K562 (cell line): ENCODE measurements around the gene SLC35E1. TPM values are rescaled to one million over a fixed set of nuclear protein-coding genes. Genes with fewer than 3 reads are reported as not detected.

Experiments used
- ATAC-seq: fragments of 200-7000 bp; cut with Tn5 transposase; 3 replicates; pipeline ENCODE4 v1.9.1; 2020; ENCODE audit warnings: moderate library complexity
- BruUV-seq: library from RNA; stranded (reverse); fragments of 400-500 nt; replicated peaks from 2 replicates; lab custom pipeline; 2021; lab: Mats Ljungman, UMichigan
- CTCF ChIA-PET: fragments of 300-600 bp; formaldehyde crosslinking; extraction: SDS; loops from one replicate; lab custom pipeline; 2021; ENCODE audit warnings: low intra/inter-chr PET ratio; lab: Yijun Ruan, JAX
- POLR2A ChIA-PET: fragments of 300-600, 350-650 bp; sonication (Branson Sonifier 250); formaldehyde crosslinking; extraction: SDS; loops from one replicate; lab custom pipeline; 2021; ENCODE audit warnings: antibody characterized with exemption, inconsistent platforms; lab: Yijun Ruan, JAX
- DNase-seq, 4 experiments: peaks; one replicate each; pipeline versions ENCODE4 v3.0.0 to v3.0.0-alpha.2; 2011 to 2018; ENCODE audit warnings: low spot score in 3 of 4, mixed read lengths in 3 of 4; ENCODE audit errors: extremely low read depth in 1 of 4
- FAIRE-seq: peaks from 2 replicates; lab custom pipeline; 2011; peaks lifted over from hg19 to GRCh38; lab: Jason Lieb, UNC
- H2AFZ ChIP-seq: 2 replicates; pipeline ENCODE4 v1.6.0; 2011; ENCODE audit warnings: low read depth, low read length, control low read depth, inconsistent platforms
- H3K27ac ChIP-seq: fragments of 200-600 bp; 3 replicates; pipeline ENCODE4 v1.8.0; 2011; ENCODE audit warnings: low read depth, mild to moderate bottlenecking, control low read depth, inconsistent platforms, low read length, moderate library complexity, mixed read lengths; ENCODE audit errors: extremely low read depth
- H3K27me3 ChIP-seq, 2 experiments: fragments of 300-600 bp in 1 of 2; 2 replicates in 1 of 2; 3 replicates in 1 of 2; pipeline versions ENCODE4 v1.6.0 to v1.8.0; 2011; ENCODE audit warnings: inconsistent platforms in 2 of 2, low read length in 2 of 2, mild to moderate bottlenecking in 1 of 2, mixed read lengths in 1 of 2, moderate library complexity in 1 of 2; ENCODE audit not compliant: control insufficient read depth in 2 of 2, insufficient read depth in 2 of 2
- H3K36me3 ChIP-seq: fragments of 300-600 bp; 3 replicates; pipeline ENCODE4 v1.8.0; 2011; ENCODE audit warnings: mild to moderate bottlenecking, low read length, inconsistent platforms; ENCODE audit not compliant: control insufficient read depth, insufficient read depth
- H3K4me1 ChIP-seq, 2 experiments: fragments of 200-600 bp in 1 of 2; replicated peaks in 1 of 2; 2 replicates in 1 of 2; 3 replicates in 1 of 2; pipeline versions ENCODE4 v1.5.1 to v1.8.0; 2011; ENCODE audit warnings: inconsistent platforms in 2 of 2, low read length in 2 of 2, mild to moderate bottlenecking in 1 of 2, mixed read lengths in 1 of 2, moderate library complexity in 1 of 2; ENCODE audit not compliant: control insufficient read depth in 2 of 2, insufficient read depth in 2 of 2
- H3K4me2 ChIP-seq: 2 replicates; pipeline ENCODE4 v1.6.1; 2011; ENCODE audit warnings: low read length, control low read depth, inconsistent platforms, mixed read lengths; ENCODE audit not compliant: insufficient read depth
- H3K4me3 ChIP-seq: fragments of 200-600 bp; sonication (generic), shearing (Covaris generic); 2 replicates; pipeline ENCODE4 v1.5.1; 2016; ENCODE audit warnings: control low read depth, inconsistent platforms
- H3K79me2 ChIP-seq: fragments of 200-600 bp; 3 replicates; pipeline ENCODE4 v1.8.0; 2011; ENCODE audit warnings: low read length, inconsistent platforms; ENCODE audit not compliant: control insufficient read depth, insufficient read depth
- H3K9ac ChIP-seq, 2 experiments: 2 replicates each; pipeline versions ENCODE4 v1.6.0 to v1.6.1; 2011; ENCODE audit warnings: low read depth in 2 of 2, low read length in 2 of 2, control low read depth in 1 of 2, inconsistent platforms in 1 of 2, mild to moderate bottlenecking in 1 of 2, mixed read lengths in 1 of 2; ENCODE audit not compliant: insufficient read depth in 1 of 2
- H3K9me1 ChIP-seq: one replicate; pipeline ENCODE4 v1.6.0; 2011; ENCODE audit warnings: inconsistent platforms, mild to moderate bottlenecking, low read length, moderate library complexity; ENCODE audit not compliant: control insufficient read depth, insufficient read depth
- H3K9me3 ChIP-seq: replicated peaks from 2 replicates; pipeline ENCODE4 v1.5.1; 2011; ENCODE audit warnings: low read depth, low read length, inconsistent platforms; ENCODE audit not compliant: control insufficient read depth, insufficient read depth
- H4K20me1 ChIP-seq: replicated peaks from 2 replicates; pipeline ENCODE4 v1.6.1; 2011; ENCODE audit warnings: low read length, inconsistent platforms, mixed read lengths; ENCODE audit not compliant: control insufficient read depth, insufficient read depth
- BMI1 ChIP-seq: fragments of 150-350 bp; IDR thresholded peaks from 2 replicates; pipeline ENCODE4 v1.6.1; 2014; ENCODE audit warnings: low read length
- CC2D1A ChIP-seq: fragments of 450-650 bp; IDR thresholded peaks from 2 replicates; pipeline ENCODE4 v1.6.1; 2017; ENCODE audit warnings: mild to moderate bottlenecking
- FOXJ3 ChIP-seq: sonication (generic); formaldehyde crosslinking; IDR thresholded peaks from 2 replicates; pipeline ENCODE4 v1.4.0; 2020; ENCODE audit warnings: mild to moderate bottlenecking, missing genetic modification reagents
- KDM4B ChIP-seq, 2 experiments: fragments of 450-650 bp in 1 of 2; sonication (generic) in 1 of 2; IDR thresholded peaks; 2 replicates each; pipeline ENCODE4 v1.6.1; 2016 to 2017; ENCODE audit warnings: borderline replicate concordance in 2 of 2, antibody characterized with exemption in 1 of 2, low read depth in 1 of 2, mild to moderate bottlenecking in 1 of 2
- KLF13 ChIP-seq: fragments of 450-650 bp; IDR thresholded peaks from 2 replicates; pipeline ENCODE4 v1.6.1; 2016; ENCODE audit warnings: missing genetic modification characterization, low read depth, mild to moderate bottlenecking, missing compliant biosample characterization, moderate library complexity, borderline replicate concordance
- LEF1 ChIP-seq: fragments of 450-650 bp; IDR thresholded peaks from 2 replicates; pipeline ENCODE4 v1.6.1; 2016; ENCODE audit warnings: mild to moderate bottlenecking
- MYNN ChIP-seq, 2 experiments: sonication (generic); formaldehyde crosslinking in 1 of 2; IDR thresholded peaks; 2 replicates each; pipeline versions ENCODE4 v1.5.0 to v1.6.1; 2016 to 2020; ENCODE audit warnings: antibody characterized with exemption in 1 of 2, missing genetic modification reagents in 1 of 2
- PHB ChIP-seq: fragments of 250-450 bp; sonication (Bioruptor Pico); IDR thresholded peaks from 2 replicates; pipeline ENCODE4 v1.5.0; 2021
- STAT5A ChIP-seq: IDR thresholded peaks from 2 replicates; pipeline ENCODE4 v1.6.1; 2012; ENCODE audit warnings: low read length, inconsistent platforms, borderline replicate concordance
- WGBS: fragments of 100-300 bp; shearing (Covaris generic); methylation state at CpG from one replicate; pipeline ENCODE4 v1.1.6; 2016; ENCODE audit warnings: low coverage, mixed read lengths; ENCODE audit not compliant: insufficient coverage; ENCODE audit errors: missing lambda C conversion rate; 5-methylcytosine and 5-hydroxymethylcytosine counted together
- in situ Hi-C: fragments of 300-500 bp; cut with MboI; formaldehyde crosslinking; loops from 4 replicates; pipeline ENCODE4 v1.15.0; 2018; ENCODE audit warnings: inconsistent platforms, mixed read lengths
- intact Hi-C: fragments of 100-400 bp; cut with micrococcal nuclease; formaldehyde crosslinking; loops from 2 replicates; pipeline ENCODE4 v1.14.2; 2022
- polyA plus RNA-seq, 8 experiments: library from polyadenylated mRNA; depleted of rRNA in 4 of 8; stranded (reverse) in 5 of 8; unstranded in 3 of 8; fragments of >200 nt; fragmentation: Nextera tagmentation in 2 of 8; fragmentation: Illumina TruSeq in 1 of 8; extraction: Ambion mirVana in 2 of 8; extraction: Trizol in 1 of 8; gene quantifications; 2 replicates each; pipeline versions ENCODE4 v1.2.1 to v1.2.3, GENCODE V29; 2011 to 2014; ENCODE audit warnings: inconsistent platforms in 1 of 8, missing spikeins in 1 of 8
- total RNA-seq, 7 experiments: library from RNA; depleted of rRNA in 6 of 7; stranded (reverse); fragments of >200 nt in 6 of 7; fragmentation: Illumina TruSeq in 2 of 7; extraction: Trizol in 2 of 7; gene quantifications; 2 replicates each; pipeline versions ENCODE4 v1.2.1 to v1.2.3, GENCODE V29; 2011 to 2021; ENCODE audit warnings: low replicate concordance in 1 of 7
- TF ChIP-seq, protein P1 (sequence below): fragments of 450-650 bp; IDR thresholded peaks from 2 replicates; pipeline ENCODE4 v1.6.1; 2014; ENCODE audit warnings: low read depth, mild to moderate bottlenecking, moderate library complexity, borderline replicate concordance
- TF ChIP-seq, protein P2 (sequence below): IDR thresholded peaks from 3 replicates; pipeline ENCODE4 v1.6.1; 2011; ENCODE audit warnings: borderline replicate concordance, mild to moderate bottlenecking, moderate library complexity; ENCODE audit not compliant: insufficient read length; ENCODE audit errors: extremely low read depth
- TF ChIP-seq, protein P3 (sequence below): sonication (generic); formaldehyde crosslinking; IDR thresholded peaks from 2 replicates; pipeline ENCODE4 v1.8.1; 2023; ENCODE audit warnings: mild to moderate bottlenecking, missing genetic modification reagents
- TF ChIP-seq, protein P4 (sequence below): fragments of 250-450 bp; sonication (Bioruptor Pico); IDR thresholded peaks from 2 replicates; pipeline ENCODE4 v1.8.0; 2021; ENCODE audit warnings: moderate library complexity, mild to moderate bottlenecking, inconsistent platforms

SLC35E1 gene
- total and polyA plus RNA-seq, 9 of the 15 experiments (the other 6 are each of a cell fraction or from before 2014, with no cell fraction given), result 15.0 to 40.1 (median 25.7) TPM

DNA sequence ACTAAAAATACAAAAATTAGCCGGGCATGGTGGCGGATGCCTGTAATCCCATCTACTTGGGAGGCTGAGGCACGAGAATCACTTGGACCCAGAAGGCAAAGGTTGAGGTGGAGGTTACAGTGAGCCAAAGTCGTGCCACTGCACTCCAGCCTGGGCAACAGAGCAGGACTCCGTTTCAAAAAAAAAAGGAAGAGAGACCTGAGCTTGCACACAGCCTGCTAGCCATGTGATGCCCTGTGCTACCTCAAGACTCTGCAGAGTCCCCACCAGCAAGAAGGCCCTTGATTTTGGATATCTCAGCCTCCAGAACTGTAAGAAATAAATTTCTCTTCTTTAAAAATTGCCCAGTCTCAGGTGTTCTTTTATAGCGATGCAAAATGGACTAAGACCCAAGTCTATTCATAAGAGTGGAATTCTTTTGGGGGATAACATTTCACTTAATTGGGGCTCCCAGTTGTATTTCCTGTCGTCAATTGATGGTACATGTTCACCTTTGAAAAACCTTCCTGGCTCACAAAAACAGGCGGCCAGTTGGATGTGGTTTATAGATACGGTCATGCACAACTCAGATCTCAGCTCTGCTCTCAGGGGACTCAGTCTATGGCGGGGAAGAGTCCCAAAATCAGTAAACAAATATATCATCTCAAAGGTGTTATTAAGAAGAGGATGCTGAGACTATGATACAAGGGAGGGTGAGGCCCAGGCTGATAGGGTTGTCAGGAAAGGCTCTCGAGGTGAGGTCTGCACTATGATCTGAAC, 27.6 kb downstream of the SLC35E1 start:
- intact Hi-C loops (loop anchor here (10.0 kb wide), 1 partner anchor 80 kb away; the partner anchor contains the start of gene MED26), in situ Hi-C loops (no loop called here)
- Histone ChIP-seq H3K4me2 (peak overlapping the region; percentile 25), H3K27ac (no peak overlapping the region), H3K36me3 (peaks cover 20% of the 10 kb centered on the region; the same call in 2 of the 3 replicates), H4K20me1 (peaks cover 9% of the 10 kb centered on the region; the same call in 1 of the 2 replicates), H2AFZ (no peak overlapping the region), H3K4me1 (peaks cover 5 to 8% of the 10 kb centered on the region in 2 experiments; a peak in 4 of 5 replicates), H3K9ac (no peak overlapping the region), H3K4me3 (no peak overlapping the region), H3K9me3 (no peaks in the 10 kb centered on the region), H3K9me1 (no peaks in the 10 kb centered on the region), H3K27me3 (no peaks in the 10 kb centered on the region; a peak in 1 of 5 replicates), H3K79me2 (peaks cover 49% of the 10 kb centered on the region)
- WGBS, result 63% methylated on average over 11 of the region's 11 CpGs
- ChIA-PET CTCF (no interaction called here), POLR2A (interaction anchor here (0.7 kb wide), 1 partner anchor 40 kb away, joined by 3 read pairs; no protein-coding TSS in a partner anchor)
- no peak for ATAC-seq
- no peak for DNase-seq
- no TSS peak for BruUV-seq
- FAIRE-seq, result no peak
- TF ChIP-seq, protein P1, sequence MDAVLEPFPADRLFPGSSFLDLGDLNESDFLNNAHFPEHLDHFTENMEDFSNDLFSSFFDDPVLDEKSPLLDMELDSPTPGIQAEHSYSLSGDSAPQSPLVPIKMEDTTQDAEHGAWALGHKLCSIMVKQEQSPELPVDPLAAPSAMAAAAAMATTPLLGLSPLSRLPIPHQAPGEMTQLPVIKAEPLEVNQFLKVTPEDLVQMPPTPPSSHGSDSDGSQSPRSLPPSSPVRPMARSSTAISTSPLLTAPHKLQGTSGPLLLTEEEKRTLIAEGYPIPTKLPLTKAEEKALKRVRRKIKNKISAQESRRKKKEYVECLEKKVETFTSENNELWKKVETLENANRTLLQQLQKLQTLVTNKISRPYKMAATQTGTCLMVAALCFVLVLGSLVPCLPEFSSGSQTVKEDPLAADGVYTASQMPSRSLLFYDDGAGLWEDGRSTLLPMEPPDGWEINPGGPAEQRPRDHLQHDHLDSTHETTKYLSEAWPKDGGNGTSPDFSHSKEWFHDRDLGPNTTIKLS, result no peak
- no peak for TF ChIP-seq BMI1
- no peak for TF ChIP-seq KDM4B (IDR thresholded peaks at IDR 0.05; ENCODE audit: borderline replicate concordance in 2 of 2, low read depth in 1 of 2)
- TF ChIP-seq CC2D1A, result no peak
- TF ChIP-seq, protein P2, sequence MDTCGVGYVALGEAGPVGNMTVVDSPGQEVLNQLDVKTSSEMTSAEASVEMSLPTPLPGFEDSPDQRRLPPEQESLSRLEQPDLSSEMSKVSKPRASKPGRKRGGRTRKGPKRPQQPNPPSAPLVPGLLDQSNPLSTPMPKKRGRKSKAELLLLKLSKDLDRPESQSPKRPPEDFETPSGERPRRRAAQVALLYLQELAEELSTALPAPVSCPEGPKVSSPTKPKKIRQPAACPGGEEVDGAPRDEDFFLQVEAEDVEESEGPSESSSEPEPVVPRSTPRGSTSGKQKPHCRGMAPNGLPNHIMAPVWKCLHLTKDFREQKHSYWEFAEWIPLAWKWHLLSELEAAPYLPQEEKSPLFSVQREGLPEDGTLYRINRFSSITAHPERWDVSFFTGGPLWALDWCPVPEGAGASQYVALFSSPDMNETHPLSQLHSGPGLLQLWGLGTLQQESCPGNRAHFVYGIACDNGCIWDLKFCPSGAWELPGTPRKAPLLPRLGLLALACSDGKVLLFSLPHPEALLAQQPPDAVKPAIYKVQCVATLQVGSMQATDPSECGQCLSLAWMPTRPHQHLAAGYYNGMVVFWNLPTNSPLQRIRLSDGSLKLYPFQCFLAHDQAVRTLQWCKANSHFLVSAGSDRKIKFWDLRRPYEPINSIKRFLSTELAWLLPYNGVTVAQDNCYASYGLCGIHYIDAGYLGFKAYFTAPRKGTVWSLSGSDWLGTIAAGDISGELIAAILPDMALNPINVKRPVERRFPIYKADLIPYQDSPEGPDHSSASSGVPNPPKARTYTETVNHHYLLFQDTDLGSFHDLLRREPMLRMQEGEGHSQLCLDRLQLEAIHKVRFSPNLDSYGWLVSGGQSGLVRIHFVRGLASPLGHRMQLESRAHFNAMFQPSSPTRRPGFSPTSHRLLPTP, result no peak
- no peak for TF ChIP-seq MYNN (IDR thresholded peaks at IDR 0.05)
- no peak for TF ChIP-seq MYNN (CRISPR knock-in tag; IDR thresholded peaks at IDR 0.05)
- TF ChIP-seq, protein P3, sequence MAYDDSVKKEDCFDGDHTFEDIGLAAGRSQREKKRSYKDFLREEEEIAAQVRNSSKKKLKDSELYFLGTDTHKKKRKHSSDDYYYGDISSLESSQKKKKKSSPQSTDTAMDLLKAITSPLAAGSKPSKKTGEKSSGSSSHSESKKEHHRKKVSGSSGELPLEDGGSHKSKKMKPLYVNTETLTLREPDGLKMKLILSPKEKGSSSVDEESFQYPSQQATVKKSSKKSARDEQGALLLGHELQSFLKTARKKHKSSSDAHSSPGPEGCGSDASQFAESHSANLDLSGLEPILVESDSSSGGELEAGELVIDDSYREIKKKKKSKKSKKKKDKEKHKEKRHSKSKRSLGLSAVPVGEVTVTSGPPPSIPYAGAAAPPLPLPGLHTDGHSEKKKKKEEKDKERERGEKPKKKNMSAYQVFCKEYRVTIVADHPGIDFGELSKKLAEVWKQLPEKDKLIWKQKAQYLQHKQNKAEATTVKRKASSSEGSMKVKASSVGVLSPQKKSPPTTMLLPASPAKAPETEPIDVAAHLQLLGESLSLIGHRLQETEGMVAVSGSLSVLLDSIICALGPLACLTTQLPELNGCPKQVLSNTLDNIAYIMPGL (CRISPR knock-in tag), result no peak
- no peak for TF ChIP-seq PHB (CRISPR knock-in tag)
- TF ChIP-seq STAT5A, result no peak
- TF ChIP-seq, protein P4, sequence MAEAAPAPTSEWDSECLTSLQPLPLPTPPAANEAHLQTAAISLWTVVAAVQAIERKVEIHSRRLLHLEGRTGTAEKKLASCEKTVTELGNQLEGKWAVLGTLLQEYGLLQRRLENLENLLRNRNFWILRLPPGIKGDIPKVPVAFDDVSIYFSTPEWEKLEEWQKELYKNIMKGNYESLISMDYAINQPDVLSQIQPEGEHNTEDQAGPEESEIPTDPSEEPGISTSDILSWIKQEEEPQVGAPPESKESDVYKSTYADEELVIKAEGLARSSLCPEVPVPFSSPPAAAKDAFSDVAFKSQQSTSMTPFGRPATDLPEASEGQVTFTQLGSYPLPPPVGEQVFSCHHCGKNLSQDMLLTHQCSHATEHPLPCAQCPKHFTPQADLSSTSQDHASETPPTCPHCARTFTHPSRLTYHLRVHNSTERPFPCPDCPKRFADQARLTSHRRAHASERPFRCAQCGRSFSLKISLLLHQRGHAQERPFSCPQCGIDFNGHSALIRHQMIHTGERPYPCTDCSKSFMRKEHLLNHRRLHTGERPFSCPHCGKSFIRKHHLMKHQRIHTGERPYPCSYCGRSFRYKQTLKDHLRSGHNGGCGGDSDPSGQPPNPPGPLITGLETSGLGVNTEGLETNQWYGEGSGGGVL (CRISPR knock-in tag), result no peak
- TF ChIP-seq LEF1, result no peak
- TF ChIP-seq FOXJ3 (CRISPR knock-in tag), result no peak
- no peak for TF ChIP-seq KLF13 (tag)
